Measurements from ENCODE around the gene DGCR2. TPM values are rescaled to one million over a fixed set of nuclear protein-coding genes. Genes with fewer than 3 reads are reported as not detected.

The DGCR2 gene
- total RNA-seq, 1 experiment from 2014 or later = 42.9 TPM

DNA sequence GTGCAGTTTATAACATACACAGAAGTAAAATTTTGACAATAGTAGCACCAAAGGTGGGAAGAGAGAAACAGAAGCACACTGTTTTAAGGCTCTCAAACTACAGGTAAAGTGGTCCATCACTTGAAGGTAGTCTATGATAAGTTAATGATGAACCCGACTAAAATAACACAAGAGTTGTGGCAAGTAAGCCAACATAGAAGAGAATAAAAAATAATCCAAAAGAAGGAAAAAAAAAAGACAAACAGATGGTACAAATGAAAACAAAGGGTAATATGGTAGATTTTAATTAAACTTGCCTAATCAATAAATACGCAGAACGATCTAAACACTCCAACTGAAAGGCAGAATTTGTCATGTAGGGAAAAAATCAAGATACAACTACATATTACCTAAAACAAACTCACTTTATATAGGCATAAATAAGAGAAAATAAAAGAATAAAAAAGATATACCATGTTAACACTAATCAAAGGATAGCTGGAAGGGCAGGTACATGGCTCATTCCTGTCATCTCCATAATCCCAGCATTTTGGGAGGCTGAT, 31.6 kb downstream of the DGCR2 start:
- ChIA-PET RAD21 (ENCODE audit: low non-redundant PET in 1 of 2, low total read pairs in 2 of 2, uncharacterized antibody in 2 of 2, unreplicated experiment in 2 of 2) (no interaction called here), CTCF (interaction anchor here (0.6 kb wide), 1 partner anchor 62 kb away, joined by 3 read pairs; no protein-coding TSS in a partner anchor), POLR2A (no interaction called here)
- H3K4me2 ChIP-seq (ENCODE audit: low read length) = no peak overlapping the region
- H3K4me1 ChIP-seq (ENCODE audit: control insufficient read depth in 1 of 2, insufficient read depth in 2 of 2, low read length in 2 of 2) = peaks cover 22 to 23% of the 10 kb centered on the region in 2 experiments
- no peaks in the 10 kb centered on the region for H3K27me3 ChIP-seq (ENCODE audit: insufficient read depth, low read length)
- H3K36me3 ChIP-seq (ENCODE audit: control insufficient read depth in 1 of 2, insufficient read depth in 2 of 2, low read length in 2 of 2) = no peaks in the 10 kb centered on the region
- H3K9me3 ChIP-seq (ENCODE audit: control insufficient read depth in 1 of 2, insufficient read depth in 1 of 2, low read depth in 1 of 2, low read length in 2 of 2) = no peaks in the 10 kb centered on the region
- no peak for ATAC-seq
- no peaks in the 10 kb centered on the region for H4K20me1 ChIP-seq (ENCODE audit: insufficient read depth)
- no peak overlapping the region for H3K4me3 ChIP-seq (replicated peaks in 1 of 2; ENCODE audit: low read depth in 1 of 2, low read length in 2 of 2)
- H3K27ac ChIP-seq (ENCODE audit: low read depth, low read length) = no peak overlapping the region
- intact Hi-C loops (cut with micrococcal nuclease) = no loop called here
- DNase-seq (ENCODE audit: low read depth, low spot score) = no peak
- H3K9me2 ChIP-seq (ENCODE audit: insufficient read depth) = no peaks in the 10 kb centered on the region
- no peak overlapping the region for H3K9ac ChIP-seq (ENCODE audit: low read length)
- no peak overlapping the region for H2AFZ ChIP-seq (ENCODE audit: low read depth, low read length, poor library complexity, severe bottlenecking)
- H3K79me2 ChIP-seq (ENCODE audit: insufficient read depth, low read length) = peaks cover 18% of the 10 kb centered on the region
- no TSS peak for BruUV-seq (replicated peaks)
- TF ChIP-seq ZBTB33 (IDR thresholded peaks at IDR 0.05; ENCODE audit: extremely low read depth, insufficient replicate concordance, low read length) (no peak), FOSL1 (IDR thresholded peaks at IDR 0.05; ENCODE audit: low read depth) (no peak), CBX3 (IDR thresholded peaks at IDR 0.05; ENCODE audit: low read depth) (no peak), MAX (IDR thresholded peaks at IDR 0.05) (no peak), REST (IDR thresholded peaks at IDR 0.05; ENCODE audit: low read depth) (no peak), POLR2A (IDR thresholded peaks at IDR 0.05; ENCODE audit: borderline replicate concordance, extremely low read depth, insufficient read depth, insufficient read length) (no peak), ZFX (IDR thresholded peaks at IDR 0.05) (no peak), ATF3 (IDR thresholded peaks at IDR 0.05) (no peak), CEBPB (IDR thresholded peaks at IDR 0.05; ENCODE audit: low read depth) (no peak), EGR1 (IDR thresholded peaks at IDR 0.05; ENCODE audit: low read depth) (no peak), RAD21 (IDR thresholded peaks at IDR 0.05; ENCODE audit: low read depth) (no peak), YY1 (IDR thresholded peaks at IDR 0.05; ENCODE audit: extremely low read depth, insufficient replicate concordance, low read depth, low read length) (no peak), SP1 (IDR thresholded peaks at IDR 0.05; ENCODE audit: low read depth) (no peak), TCF7L2 (IDR thresholded peaks at IDR 0.05; ENCODE audit: borderline replicate concordance, extremely low read depth, insufficient read depth, insufficient read length) (no peak), ELF1 (IDR thresholded peaks at IDR 0.05; ENCODE audit: borderline replicate concordance, low read depth) (no peak), SIN3A (IDR thresholded peaks at IDR 0.05; ENCODE audit: low read depth) (no peak)
- TF ChIP-seq, protein P1, sequence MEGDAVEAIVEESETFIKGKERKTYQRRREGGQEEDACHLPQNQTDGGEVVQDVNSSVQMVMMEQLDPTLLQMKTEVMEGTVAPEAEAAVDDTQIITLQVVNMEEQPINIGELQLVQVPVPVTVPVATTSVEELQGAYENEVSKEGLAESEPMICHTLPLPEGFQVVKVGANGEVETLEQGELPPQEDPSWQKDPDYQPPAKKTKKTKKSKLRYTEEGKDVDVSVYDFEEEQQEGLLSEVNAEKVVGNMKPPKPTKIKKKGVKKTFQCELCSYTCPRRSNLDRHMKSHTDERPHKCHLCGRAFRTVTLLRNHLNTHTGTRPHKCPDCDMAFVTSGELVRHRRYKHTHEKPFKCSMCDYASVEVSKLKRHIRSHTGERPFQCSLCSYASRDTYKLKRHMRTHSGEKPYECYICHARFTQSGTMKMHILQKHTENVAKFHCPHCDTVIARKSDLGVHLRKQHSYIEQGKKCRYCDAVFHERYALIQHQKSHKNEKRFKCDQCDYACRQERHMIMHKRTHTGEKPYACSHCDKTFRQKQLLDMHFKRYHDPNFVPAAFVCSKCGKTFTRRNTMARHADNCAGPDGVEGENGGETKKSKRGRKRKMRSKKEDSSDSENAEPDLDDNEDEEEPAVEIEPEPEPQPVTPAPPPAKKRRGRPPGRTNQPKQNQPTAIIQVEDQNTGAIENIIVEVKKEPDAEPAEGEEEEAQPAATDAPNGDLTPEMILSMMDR (IDR thresholded peaks at IDR 0.05 in 2 of 3, conservative IDR thresholded peaks at IDR 0.05 in 1 of 3; ENCODE audit: borderline replicate concordance in 1 of 3, insufficient read depth in 1 of 3, low read depth in 2 of 3, low read length in 2 of 3) = no peak
